Panc1 (cell line): Measurements from ENCODE around the gene CCSER2. TPM values are rescaled to one million over a fixed set of nuclear protein-coding genes. Genes with fewer than 3 reads are reported as not detected.

Experiments used
- ATAC-seq: fragments of 200-7000 bp; cut with Tn5 transposase; 2 replicates; pipeline ENCODE4 v1.9.1; 2020; ENCODE audit warnings: mild to moderate bottlenecking, moderate library complexity
- BruUV-seq: library from RNA; stranded (reverse); fragments of 400-500 nt; replicated peaks from 2 replicates; lab custom pipeline; 2021; lab: Mats Ljungman, UMichigan
- CTCF ChIA-PET: fragments of 300-600 bp; sonication (Branson Sonifier 250); formaldehyde crosslinking; loops from one replicate; lab custom pipeline; 2022; ENCODE audit warnings: antibody characterized with exemption; lab: Charles Lee
- POLR2A ChIA-PET: fragments of 300-600 bp; sonication (Branson Sonifier 250); formaldehyde crosslinking; loops from one replicate; lab custom pipeline; 2022; ENCODE audit warnings: antibody characterized with exemption; lab: Charles Lee
- DNase-seq: peaks from one replicate; pipeline ENCODE4 v3.0.0-alpha.2; 2010; ENCODE audit warnings: low read depth, low spot score
- H3K27ac ChIP-seq: 2 replicates; pipeline ENCODE4 v1.5.1; 2011; ENCODE audit warnings: mild to moderate bottlenecking, low read length, inconsistent platforms
- H3K27me3 ChIP-seq: fragments of 200-500 bp; sonication (Bioruptor generic); 2 replicates; pipeline ENCODE4 v1.6.0; 2014; ENCODE audit warnings: low read length, inconsistent platforms; ENCODE audit not compliant: control insufficient read depth, insufficient read depth
- H3K36me3 ChIP-seq: fragments of 200-500 bp; sonication (Bioruptor generic); 2 replicates; pipeline ENCODE4 v1.5.1; 2014; ENCODE audit warnings: inconsistent platforms, mild to moderate bottlenecking, low read length, moderate library complexity; ENCODE audit not compliant: control insufficient read depth, insufficient read depth
- H3K4me1 ChIP-seq: 2 replicates; pipeline ENCODE4 v1.5.1; 2011; ENCODE audit warnings: inconsistent platforms, mild to moderate bottlenecking, low read length, moderate library complexity; ENCODE audit not compliant: control insufficient read depth, insufficient read depth
- H3K4me3 ChIP-seq, 2 experiments: 2 replicates each; pipeline ENCODE4 v1.5.1; 2011 to 2012; ENCODE audit warnings: low read depth in 2 of 2, low read length in 2 of 2, mild to moderate bottlenecking in 2 of 2, inconsistent platforms in 1 of 2, moderate library complexity in 1 of 2
- H3K9me3 ChIP-seq: fragments of 200-500 bp; sonication (Bioruptor generic); 2 replicates; pipeline ENCODE4 v1.5.1; 2014; ENCODE audit warnings: low read depth, mild to moderate bottlenecking, inconsistent platforms, low read length, moderate library complexity; ENCODE audit not compliant: control insufficient read depth, insufficient read depth
- POLR2AphosphoS5 ChIP-seq: IDR thresholded peaks from 2 replicates; pipeline ENCODE4 v1.6.1; 2012; ENCODE audit warnings: mild to moderate bottlenecking, low read depth, low read length, moderate library complexity
- SIN3A ChIP-seq: IDR thresholded peaks from 2 replicates; pipeline ENCODE4 v1.6.1; 2012; ENCODE audit warnings: low read depth, mild to moderate bottlenecking, low read length, moderate library complexity, borderline replicate concordance; ENCODE audit not compliant: insufficient read depth
- TCF7L2 ChIP-seq: IDR thresholded peaks from 2 replicates; pipeline ENCODE4 v1.6.1; 2011; ENCODE audit warnings: mild to moderate bottlenecking, low read depth, low read length, inconsistent platforms
- in situ Hi-C: cut with HindIII; loops from 2 replicates; pipeline ENCODE4 v1.10.0; 2016; ENCODE audit warnings: low sequenced_read_pairs, low pct_unique_long_range_greater_than_20kb
- intact Hi-C: fragments of 100-400 bp; cut with micrococcal nuclease; formaldehyde crosslinking; loops from one replicate; pipeline ENCODE4 v1.10.0; 2022; ENCODE audit not compliant: unreplicated experiment
- total RNA-seq: library from RNA; stranded (reverse); gene quantifications from one replicate; pipeline ENCODE4 v1.2.1, GENCODE V29; 2021; ENCODE audit not compliant: unreplicated experiment
- TF ChIP-seq, protein P1 (sequence below): fragments of 450-650 bp; IDR thresholded peaks from 2 replicates; pipeline ENCODE4 v1.5.1; 2017; ENCODE audit warnings: mild to moderate bottlenecking
- TF ChIP-seq, protein P2 (sequence below), 2 experiments: IDR thresholded peaks; 2 replicates each; pipeline ENCODE4 v1.6.1; 2011 to 2012; ENCODE audit warnings: low read depth in 2 of 2, control low read depth in 1 of 2, low read length in 1 of 2, mild to moderate bottlenecking in 1 of 2, moderate library complexity in 1 of 2; ENCODE audit not compliant: insufficient read depth in 1 of 2

CCSER2 gene
- total RNA-seq, 1 experiment from 2014 or later, result 63.7 TPM

DNA sequence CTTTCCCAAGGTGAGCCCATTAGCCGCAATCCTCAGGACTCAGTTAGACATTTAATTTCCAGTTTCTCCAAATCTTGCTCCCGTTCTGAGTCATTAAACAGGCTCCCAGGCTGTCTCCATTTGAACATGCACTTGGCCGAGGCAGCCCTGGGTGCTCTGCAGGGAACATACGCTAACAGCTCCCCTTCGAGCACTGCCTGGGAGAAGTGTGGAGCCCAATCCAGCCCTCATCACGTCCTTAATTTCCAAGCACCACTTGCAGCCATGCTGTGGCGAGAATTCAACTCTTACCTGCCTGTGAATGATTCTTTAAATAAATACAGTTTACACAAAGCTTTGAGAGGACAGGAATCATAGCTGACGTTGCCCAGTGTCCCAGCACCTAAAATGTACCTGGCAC, 218.2 kb downstream of the CCSER2 start:
- Histone ChIP-seq H3K27me3 (peaks cover 16% of the 10 kb centered on the region), H3K4me3 (no peak overlapping the region), H3K4me1 (no peaks in the 10 kb centered on the region), H3K9me3 (no peaks in the 10 kb centered on the region; the same call in 1 of the 2 replicates), H3K36me3 (no peaks in the 10 kb centered on the region), H3K27ac (no peak overlapping the region)
- in situ Hi-C loops (no loop called here), intact Hi-C loops (no loop called here)
- BruUV-seq, result no TSS peak
- ATAC-seq (no peak), DNase-seq (no peak)
- ChIA-PET POLR2A (no interaction called here), CTCF (interaction anchor here (0.6 kb wide), 1 partner anchor 577 kb away, joined by 3 read pairs; no protein-coding TSS in a partner anchor)
- TF ChIP-seq TCF7L2 (no peak), SIN3A (no peak), POLR2AphosphoS5 (no peak)
- TF ChIP-seq, protein P1, sequence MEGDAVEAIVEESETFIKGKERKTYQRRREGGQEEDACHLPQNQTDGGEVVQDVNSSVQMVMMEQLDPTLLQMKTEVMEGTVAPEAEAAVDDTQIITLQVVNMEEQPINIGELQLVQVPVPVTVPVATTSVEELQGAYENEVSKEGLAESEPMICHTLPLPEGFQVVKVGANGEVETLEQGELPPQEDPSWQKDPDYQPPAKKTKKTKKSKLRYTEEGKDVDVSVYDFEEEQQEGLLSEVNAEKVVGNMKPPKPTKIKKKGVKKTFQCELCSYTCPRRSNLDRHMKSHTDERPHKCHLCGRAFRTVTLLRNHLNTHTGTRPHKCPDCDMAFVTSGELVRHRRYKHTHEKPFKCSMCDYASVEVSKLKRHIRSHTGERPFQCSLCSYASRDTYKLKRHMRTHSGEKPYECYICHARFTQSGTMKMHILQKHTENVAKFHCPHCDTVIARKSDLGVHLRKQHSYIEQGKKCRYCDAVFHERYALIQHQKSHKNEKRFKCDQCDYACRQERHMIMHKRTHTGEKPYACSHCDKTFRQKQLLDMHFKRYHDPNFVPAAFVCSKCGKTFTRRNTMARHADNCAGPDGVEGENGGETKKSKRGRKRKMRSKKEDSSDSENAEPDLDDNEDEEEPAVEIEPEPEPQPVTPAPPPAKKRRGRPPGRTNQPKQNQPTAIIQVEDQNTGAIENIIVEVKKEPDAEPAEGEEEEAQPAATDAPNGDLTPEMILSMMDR, result no peak
- TF ChIP-seq, protein P2, sequence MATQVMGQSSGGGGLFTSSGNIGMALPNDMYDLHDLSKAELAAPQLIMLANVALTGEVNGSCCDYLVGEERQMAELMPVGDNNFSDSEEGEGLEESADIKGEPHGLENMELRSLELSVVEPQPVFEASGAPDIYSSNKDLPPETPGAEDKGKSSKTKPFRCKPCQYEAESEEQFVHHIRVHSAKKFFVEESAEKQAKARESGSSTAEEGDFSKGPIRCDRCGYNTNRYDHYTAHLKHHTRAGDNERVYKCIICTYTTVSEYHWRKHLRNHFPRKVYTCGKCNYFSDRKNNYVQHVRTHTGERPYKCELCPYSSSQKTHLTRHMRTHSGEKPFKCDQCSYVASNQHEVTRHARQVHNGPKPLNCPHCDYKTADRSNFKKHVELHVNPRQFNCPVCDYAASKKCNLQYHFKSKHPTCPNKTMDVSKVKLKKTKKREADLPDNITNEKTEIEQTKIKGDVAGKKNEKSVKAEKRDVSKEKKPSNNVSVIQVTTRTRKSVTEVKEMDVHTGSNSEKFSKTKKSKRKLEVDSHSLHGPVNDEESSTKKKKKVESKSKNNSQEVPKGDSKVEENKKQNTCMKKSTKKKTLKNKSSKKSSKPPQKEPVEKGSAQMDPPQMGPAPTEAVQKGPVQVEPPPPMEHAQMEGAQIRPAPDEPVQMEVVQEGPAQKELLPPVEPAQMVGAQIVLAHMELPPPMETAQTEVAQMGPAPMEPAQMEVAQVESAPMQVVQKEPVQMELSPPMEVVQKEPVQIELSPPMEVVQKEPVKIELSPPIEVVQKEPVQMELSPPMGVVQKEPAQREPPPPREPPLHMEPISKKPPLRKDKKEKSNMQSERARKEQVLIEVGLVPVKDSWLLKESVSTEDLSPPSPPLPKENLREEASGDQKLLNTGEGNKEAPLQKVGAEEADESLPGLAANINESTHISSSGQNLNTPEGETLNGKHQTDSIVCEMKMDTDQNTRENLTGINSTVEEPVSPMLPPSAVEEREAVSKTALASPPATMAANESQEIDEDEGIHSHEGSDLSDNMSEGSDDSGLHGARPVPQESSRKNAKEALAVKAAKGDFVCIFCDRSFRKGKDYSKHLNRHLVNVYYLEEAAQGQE (IDR thresholded peaks at IDR 0.05; ENCODE audit: insufficient read depth in 1 of 2, low read depth in 2 of 2, low read length in 1 of 2), result no peak

DNA sequence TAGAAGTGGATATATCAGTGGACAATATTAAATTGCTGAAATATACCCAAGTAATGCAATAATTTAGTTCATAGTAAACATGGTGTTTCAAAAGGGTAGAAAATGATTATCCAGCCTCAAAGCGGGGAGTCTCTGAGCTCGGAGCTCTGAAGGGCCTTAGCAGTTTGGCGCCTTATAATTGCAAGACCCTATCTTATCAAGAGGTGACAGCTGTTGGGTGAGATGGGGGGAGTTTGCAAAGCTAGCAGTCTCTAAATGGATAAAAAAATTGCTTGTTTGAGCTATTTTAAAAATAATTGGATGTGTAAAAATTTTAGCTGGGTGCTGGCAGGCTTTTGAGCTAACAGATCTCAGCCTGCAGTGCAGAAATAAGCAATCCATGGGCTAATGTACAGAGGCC, 219.2 kb downstream of the CCSER2 start:
- H3K4me3 ChIP-seq, result no peak overlapping the region
- in situ Hi-C loops, result no loop called here
- no peaks in the 10 kb centered on the region for H3K4me1 ChIP-seq
- BruUV-seq, result no TSS peak
- DNase-seq (no peak), ATAC-seq (no peak)
- TF ChIP-seq, protein P2 (IDR thresholded peaks at IDR 0.05; ENCODE audit: insufficient read depth in 1 of 2, low read depth in 2 of 2, low read length in 1 of 2), result no peak
- TF ChIP-seq TCF7L2, result no peak
- TF ChIP-seq POLR2AphosphoS5, result no peak
- TF ChIP-seq, protein P1, result no peak
- no peak for TF ChIP-seq SIN3A
- no peaks in the 10 kb centered on the region for H3K36me3 ChIP-seq
- no peak overlapping the region for H3K27ac ChIP-seq
- ChIA-PET POLR2A (no interaction called here), CTCF (no interaction called here)
- peaks cover 16% of the 10 kb centered on the region for H3K27me3 ChIP-seq
- H3K9me3 ChIP-seq, result no peaks in the 10 kb centered on the region
- intact Hi-C loops, result no loop called here
